Endometrium (tissue), 2 donors: Measurements from ENCODE around the gene NTSR1.

Source experiments
- FAIRE-seq: peaks from 2 replicates; lab custom pipeline; 2012; peaks lifted over from hg19 to GRCh38; lab: Jason Lieb, UNC
- donor health status: control.
- donor health status: control.

The NTSR1 gene

DNA sequence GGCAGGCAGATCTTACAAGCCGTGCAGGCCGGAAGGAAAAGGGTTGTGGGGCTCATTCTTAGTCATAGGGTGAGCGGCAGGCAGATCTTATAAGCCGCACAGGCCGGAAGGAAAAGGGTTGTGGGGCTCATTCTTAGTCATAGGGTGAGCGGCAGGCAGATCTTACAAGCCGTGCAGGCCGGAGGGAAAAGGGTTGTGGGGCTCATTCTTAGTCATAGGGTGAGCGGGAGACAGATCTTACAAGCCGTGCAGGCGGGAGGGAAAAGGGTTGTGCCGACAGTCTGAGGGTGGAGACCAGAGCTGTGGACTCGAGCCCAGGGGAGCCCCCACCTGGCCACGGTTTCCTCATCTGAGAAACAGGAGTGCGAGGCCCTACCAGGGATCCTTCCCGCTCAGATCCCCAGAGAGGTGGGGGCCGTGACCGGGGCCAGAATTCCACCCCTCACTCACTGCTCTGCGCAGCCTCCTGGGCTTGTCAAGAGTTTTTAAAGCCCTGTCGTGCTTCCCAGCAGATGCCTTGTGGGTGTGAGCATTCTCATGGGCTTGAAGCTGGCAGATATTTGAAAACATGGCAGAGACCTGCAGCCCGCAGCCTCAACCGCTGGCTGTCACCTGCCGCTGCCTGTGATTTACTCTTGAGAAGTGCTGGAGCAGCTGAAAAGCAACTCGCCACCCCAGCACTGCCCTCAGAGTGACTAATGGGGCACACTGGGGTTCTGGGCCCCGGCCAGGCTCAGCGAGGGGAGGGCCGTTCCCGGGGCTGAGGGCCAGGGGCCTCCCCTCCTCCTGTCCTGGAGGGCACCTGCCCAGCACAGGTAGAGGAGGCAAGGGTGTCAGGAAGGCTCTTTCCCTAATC, 31.9 kb downstream of the NTSR1 start:
- FAIRE-seq, result no peak

DNA sequence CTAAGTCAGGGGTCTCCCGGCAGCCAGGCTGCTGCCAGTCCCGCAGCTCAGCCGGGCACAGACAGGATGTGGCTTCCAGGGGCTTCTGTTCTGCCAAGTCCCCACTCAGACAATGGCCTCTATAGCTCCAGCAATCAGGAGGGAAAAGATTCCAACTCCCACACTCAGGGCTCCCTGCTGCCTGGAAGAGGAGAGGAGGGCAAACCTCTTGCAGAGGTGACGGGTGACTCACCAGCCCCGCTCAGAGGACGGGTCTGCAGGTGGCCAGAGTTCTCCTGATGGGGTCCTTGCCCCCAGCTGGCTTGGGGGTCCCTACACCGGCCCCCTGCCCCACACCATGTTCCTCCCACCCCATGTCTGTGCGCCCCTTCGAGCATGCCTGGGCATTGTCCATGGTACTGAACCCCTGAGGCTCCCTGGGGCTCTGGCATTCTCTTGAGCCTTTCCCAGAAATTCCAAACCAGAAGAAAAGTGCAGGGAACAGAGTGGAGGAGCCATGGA, 32.6 kb downstream of the NTSR1 start:
- FAIRE-seq, result no peak

DNA sequence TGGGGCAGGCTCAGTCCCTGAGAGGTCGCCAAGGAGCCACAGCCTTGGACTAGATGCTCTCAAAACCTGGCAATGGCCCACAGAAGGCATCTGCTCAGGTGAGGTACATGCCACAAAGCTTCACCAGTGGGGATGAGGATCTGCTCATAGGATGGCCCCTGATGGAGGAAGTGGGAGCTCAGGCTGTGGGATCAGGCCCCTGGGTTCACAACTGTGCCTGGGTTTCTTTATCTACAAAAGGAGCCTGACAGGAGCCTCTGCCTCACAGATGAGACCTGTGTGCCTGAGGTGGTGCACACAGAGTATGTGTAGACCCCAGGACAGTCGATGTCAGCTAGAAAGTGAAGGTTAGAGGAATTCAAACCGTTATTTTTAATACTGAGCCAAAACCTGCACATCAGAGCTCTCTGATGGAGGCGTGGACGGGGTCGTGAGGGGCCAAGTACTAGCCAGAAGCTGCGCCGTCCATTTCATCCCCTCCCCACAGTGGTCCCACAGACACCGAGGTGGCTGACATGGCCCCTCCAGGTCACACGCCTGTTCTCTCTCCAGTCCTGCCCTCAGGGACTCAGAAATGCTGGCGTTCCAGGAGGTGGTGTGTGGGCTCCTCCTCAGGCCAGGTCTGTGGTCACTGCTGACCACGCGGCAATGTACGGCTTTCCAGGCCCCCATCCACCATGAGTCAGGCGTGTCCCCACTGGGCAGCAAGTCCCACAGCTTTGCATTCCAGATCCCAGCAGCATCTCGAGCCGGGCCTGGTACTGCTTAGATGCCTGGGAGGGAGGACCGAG, 33.3 kb downstream of the NTSR1 start:
- FAIRE-seq, result no peak

DNA sequence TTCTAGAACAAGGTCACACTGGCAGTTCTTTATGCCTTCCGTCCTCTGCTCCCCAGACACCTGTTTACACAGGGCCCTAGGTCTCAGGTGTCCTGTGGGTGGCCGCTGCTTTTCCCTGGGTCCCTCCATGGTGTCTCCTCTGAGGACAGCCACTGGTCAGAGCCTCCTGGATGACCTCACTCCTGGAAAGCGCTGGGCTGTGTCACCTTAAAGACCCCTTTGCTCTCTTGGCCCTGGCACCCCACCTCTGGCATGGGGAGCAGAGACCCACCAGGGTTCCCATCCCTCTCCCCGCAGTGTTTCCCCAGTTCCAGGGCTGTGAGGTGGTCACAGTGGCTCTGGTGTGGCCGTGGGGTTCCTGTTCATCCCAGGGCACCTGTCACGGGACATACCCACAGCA, 33.9 kb downstream of the NTSR1 start:
- FAIRE-seq, result no peak

DNA sequence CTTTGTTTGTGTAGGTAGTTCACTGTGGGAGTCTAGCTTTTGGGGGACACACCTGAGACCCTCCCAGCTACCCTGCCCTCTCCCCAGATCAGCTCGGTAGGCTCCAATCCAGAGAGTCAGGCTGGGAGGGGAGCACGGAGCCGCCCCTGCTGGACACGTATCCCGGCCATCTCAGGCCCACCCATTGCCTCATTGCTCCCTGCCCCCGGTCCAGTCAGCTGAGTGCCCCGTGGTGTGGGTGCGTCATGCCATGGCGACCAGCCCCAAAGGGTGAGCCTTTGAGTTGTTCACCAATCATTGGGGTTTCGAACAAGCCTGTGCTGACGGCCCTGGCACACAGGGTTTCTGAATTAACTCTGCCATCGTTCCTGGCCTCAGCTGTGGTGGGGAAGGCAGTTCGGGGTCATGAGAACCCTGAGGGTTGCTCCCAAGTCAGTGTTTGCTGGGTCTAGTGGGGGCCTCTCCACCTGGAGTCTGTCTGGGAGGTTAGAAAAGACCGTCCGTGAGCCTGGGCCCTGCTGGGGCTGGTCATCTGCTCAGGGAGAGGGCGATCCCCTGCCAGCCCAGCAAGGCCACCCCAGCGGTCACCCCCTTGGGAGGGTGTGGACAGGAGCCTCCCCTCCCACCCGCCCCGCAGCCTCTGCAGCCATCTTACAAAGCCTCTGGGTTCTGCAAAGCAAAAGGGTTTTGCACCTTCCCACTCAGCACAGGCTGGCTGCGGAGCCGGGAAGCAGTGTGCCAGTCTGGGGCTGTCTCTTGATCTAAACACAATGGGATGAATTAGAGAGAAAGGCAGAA, 34.5 kb downstream of the NTSR1 start:
- FAIRE-seq, result no peak

DNA sequence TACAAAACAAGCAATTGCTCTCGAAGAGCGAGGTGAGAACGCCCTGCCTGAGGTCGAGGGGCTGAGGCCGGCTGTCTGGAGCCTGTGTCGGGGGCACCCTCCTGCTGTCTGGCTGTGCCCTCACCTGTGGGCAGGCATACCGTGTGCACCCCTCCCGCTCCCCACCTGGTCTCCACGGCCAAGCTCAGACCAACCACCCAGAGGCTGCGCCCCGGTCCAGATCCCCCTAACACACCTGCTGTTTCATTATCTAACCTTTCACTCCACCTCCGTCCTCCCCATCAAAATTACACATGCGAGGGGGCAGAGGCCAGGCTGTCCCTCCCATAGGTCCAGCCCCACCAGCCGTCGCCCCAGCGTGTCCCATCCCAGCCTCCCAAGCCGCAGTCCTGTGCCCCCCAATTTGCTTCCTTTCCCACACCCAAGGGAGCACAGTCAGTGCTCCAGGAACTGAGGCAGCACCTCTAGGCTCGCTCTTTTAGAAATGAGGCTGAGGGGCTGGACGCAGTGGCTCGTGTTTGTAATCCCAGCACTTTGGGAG, 35.2 kb downstream of the NTSR1 start:
- no peak for FAIRE-seq

DNA sequence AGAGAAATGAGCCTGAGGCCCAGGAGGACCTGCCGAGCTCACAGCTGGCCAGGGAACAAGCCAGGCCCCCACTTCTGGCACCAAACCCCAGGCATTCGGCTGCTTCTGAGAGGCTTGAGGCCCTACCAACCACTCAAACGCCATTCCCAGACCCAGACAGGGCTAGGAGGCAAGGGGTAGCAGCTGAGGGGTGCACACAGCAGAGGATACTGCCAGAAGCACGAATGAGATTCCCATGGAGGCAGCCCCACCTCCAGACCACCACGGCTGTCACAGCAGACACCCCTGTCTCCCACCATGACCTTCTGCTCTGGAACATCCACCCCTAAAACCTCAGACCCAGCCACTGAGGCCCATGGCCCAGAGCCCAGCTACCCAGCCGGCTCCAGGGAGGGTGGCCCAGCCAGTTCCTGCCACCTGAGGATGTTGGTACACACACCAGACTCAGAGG, 36.1 kb downstream of the NTSR1 start:
- no peak for FAIRE-seq

DNA sequence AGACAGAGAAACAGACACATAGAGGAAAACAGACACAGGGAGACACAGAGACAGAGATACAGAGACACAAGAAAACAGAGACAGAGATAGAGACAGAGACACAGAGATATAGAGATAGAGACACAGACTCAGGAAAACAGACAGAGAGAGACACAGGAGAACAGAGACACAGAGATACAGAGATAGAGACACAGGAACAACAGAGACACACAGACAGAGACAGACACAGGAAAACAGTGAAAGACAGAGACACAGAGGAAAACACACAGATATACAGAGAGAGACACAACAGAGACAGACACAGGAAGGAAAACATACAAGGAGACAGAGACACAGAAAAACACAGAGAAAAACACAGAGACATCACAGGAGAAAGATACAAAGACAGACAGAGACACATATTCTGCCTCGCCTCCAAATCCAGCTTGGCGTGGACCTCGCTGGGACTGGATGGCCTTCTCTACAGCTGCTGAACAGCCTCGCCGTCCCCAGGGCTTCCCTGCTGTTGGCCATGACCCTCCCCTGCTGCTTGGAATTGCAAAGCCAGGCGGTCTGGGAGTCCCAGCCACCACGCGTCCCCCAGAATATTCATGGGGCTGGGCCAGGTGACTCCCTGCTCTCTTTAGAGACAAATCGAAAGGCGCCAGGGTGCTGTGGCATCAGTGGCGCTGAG, 36.8 kb downstream of the NTSR1 start:
- no peak for FAIRE-seq

DNA sequence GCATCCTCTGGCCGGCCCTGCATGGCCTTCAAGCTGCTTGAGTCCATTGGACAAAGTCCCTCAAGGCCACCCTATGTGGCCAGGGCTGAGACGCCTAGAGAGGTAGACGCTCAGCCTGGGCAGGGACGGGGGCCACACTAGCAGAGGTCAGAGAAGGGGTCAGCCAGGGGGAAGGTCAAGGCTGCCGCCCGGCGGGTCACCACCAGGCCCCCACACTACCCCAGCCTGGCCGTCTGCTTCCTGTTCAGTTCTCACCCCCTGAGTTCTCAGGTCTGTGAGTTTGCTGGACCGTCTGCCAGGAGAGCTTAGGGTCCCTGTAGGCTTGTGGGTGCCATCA, 37.3 kb downstream of the NTSR1 start:
- FAIRE-seq, result no peak

DNA sequence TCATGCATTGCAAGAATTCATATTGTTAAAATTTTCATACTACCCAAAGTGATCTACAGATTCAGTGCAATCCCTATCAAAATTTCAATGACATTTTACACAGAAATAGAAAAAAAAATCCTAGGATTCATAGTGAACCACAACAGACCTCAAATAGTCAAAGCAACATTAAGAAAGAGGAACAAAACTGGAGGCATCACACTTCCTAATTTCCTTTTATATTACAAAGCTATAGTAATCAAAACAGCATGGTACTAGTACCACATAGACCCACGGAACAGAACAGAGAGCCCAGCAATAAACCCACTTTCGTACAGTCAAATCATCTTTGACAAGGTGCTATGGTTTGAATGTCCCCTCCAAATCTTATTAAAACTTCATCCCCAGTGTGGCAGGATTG, 39.7 kb downstream of the NTSR1 start:
- FAIRE-seq, result no peak

DNA sequence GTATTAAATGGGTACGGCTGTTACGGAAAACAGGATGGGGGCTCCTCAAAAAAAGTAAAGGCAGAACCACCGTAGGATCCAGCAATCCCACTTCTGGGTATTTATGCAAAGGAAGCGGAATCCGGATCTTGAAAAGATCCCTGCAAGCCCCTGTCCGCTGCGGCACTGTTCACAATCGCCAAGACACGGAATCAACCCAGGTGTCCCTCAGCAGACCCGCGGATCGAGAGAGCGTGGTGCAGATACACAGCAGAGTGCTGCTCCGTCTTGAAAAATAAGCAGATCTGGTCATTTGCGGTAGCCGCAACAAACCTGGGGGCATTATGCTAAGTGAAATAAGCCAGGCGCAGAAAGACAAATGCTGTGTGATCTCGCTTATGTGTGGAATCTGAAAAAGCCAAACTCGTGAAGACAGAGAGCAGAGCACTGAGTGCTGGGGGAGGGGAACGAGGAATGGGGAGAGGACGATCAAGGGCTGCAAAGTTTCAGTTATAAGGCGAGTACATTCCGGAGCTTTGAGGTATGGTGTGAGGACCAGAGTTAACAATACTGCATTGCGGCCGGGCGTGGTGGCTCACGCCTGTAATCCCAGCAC, 41.3 kb downstream of the NTSR1 start:
- FAIRE-seq, result no peak

DNA sequence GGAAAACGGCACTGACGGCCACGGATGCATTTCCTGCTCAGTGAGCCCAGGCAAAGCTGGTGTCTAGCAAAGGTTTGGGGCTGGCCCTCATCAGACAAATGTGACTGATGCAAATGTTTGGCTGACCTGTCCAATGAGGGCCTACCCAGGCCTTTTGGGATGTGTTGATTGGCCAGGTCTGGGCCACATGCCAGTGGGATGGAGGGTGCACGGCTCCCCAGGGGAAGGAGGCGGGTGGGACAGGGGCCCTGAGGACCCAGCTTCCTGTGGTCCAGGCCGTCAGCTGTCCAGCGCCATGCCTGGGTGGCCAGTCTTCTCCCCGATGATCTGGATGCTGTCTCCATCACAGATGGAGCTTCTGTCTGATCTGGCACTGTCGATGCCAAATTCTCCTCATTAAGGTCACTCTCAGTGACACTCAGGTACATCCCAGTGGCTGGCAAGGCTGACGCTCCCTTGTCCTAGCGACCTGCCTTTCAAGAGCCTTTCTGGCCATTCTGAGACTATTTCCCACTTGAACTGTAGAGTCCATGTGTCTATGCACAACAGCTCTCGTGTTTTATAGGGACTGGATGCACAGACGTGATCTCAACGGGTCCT, 43.0 kb downstream of the NTSR1 start:
- no peak for FAIRE-seq

DNA sequence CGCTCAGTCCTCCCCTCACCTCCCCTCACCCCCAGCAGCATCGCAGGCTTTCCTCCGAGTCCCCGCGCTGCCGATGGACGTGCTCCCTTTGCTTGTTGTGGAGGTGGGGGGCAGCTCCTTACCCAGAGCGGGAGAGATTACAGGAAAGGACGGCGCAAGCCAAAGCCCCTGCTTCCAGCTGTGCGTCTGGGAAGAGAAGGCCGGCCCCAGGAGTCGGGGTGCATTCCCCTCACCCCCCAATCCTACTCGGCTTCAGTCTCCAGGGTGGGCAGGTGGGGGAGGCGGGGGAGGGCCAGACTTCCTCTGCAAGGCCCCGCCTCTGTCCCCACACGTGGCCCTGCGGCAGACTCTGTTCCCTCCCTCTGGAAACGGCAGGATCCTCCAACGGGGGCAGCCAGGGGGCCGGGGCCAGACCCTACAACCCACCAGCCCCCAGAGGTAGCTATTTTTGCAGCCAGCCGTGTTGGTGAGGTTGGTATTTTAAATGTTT, 43.6 kb downstream of the NTSR1 start:
- no peak for FAIRE-seq

DNA sequence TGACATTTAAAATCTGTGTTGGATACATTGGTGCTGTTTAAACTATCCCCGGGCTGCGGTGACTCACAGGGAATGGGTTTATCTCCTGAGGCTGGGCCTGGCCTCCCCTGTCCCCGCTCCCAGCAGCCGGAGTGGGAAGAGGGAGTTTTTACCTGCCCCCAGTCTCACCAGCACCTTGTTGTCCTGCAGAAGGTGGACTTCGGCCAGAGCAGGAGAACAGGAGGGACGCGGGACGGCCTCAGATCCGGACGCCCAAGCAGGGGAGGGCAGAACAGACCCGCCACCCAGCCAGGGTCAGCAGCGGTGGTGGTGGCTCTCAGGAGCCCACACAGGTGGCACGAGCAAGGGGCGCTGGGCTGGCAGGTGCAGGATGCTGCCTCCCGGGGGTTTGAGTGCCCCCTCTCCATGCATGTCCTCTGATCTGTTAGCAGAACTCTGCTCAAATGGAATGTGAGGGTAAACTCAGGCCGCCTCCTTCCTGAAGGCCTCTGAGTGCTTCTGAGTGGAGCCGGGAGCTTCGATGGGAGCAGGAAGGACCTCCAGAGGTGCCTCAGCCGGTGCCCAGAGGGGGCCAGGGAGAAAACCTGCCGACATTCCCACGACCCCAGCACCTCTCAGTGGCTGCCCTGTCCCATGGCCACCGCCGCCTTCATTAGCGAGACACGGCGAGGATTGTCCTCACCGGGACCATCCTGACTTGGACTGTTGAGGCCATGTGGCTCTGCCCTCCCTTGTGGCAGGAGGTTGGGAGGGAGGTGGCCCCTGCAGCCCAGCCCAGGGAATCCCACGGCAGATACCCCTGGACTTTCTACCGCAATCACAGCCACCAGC, 44.2 kb downstream of the NTSR1 start:
- no peak for FAIRE-seq

DNA sequence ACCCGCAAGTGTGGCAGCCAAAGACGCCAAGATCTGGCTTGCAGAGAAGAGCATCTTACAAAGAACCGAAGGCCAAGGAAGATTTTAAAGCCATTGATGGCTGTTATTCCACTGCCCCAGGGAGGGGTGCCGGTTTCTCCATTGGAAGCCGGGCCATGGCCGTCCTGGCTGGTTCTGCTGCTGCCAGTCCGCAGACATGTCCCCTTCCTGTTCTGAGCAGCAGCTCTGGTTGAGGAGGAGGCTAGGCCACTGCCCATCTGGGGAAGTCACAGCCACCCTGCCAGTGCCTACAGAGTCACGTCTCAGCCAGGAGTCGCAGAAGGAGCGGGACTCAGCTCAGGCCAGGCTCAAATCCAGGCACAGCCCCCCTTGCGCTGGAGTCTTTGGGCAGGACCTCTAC, 45.0 kb downstream of the NTSR1 start:
- FAIRE-seq, result no peak

DNA sequence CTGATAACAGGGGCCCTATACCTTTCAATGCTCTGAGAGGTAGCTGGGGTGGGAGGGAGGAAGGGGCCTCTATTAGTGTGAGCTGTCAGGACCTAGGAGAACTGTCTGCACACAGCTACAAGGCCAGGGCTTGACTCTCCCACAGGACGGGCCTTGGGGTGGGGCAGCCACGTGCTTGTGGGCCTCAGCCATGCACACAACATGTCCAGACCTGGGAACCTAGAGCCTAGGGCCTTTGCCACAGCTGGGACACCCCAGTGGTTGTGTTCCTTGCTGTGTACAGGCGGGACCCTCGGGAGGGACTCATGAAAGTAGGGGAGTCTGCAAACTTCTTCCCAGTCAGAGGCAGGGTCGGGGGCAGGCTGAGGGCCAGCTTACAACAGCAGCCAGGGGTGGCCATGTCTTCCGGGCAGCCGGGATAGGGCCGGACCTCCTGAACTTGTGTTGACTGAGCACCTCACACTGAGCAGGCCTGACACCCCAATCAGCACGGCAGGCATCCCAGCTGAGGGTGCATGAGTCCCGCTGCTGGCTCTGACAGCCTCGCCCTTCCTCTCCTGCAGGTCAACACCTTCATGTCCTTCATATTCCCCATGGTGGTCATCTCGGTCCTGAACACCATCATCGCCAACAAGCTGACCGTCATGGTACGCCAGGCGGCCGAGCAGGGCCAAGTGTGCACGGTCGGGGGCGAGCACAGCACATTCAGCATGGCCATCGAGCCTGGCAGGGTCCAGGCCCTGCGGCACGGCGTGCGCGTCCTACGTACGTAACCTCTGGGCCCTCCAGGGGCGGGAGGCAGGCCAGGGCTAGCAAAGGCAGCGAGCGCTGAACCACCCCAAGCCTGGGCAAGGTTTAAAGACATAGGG, 45.7 kb downstream of the NTSR1 start:
- FAIRE-seq, result no peak

DNA sequence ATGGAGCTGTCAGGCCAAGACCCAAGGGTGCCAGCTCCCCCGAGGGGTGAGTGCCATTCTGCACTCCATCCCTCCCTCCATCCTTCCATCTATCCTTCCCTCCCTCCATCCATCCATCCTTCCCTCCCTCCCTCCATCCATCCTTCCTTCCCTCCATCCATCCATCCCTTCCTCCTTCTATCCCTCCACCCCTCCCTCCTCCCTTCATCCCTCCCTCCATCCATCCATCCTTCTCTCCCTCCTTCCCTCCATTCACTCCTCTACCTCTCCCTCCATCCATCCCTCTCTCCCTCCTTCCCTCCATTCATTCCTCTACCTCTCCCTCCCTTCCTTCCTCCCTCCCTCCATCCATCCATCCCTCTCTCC, 46.3 kb downstream of the NTSR1 start:
- FAIRE-seq, result no peak

DNA sequence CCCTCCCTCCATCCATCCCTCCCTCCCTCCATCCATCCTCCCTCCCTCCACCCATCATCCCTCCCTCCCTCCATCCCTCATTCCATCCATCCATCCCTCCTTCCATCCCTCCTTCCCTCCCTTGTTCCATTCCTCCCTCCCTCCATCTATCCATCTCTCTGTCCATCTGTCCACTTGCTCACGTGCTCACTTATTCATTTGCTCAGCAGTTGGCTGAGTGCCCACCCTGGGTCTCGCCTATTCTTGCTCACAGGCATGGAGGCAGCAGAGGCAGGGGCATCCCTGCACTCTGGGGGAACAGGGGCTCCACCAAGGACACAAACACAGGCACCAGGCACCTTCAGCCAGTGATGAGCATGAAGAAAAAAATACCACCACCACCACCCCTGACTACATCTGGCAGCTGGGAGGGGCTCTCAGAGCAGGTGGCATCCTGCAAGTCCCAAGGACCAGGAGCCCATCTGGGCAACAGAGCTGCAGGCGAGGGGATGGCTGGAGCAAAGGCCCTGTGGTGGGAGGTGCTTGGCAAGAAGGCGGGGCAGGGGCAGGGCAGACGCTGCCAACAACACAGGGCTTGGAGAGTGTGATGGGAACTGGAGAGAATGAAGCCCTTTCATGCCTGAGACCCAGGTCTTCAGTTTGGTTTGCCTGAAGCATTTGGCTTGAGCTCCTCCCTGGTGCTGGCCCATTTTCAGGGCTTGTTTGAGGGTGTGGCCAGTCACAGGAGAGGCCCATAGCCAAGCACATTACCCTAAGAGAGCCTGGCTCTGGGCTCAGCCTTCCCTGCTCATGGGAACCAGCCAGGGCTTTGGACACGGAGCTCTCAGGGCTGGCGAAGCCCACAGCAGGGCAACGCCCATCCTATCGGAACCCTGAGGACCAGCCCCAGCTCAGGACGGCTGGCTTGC, 47.4 kb downstream of the NTSR1 start:
- no peak for FAIRE-seq
